H9 (cell line): ENCODE data around the gene BARD1. TPM values are rescaled to one million over a fixed set of nuclear protein-coding genes. Genes with fewer than 3 reads are reported as not detected.

Source experiments
- DNase-seq: peaks from one replicate; pipeline ENCODE4 v3.0.0-alpha.2; 2017
- H2AFZ ChIP-seq: one replicate; pipeline ENCODE4 v1.6.1; 2013; ENCODE audit warnings: mild to moderate bottlenecking, low read length, control low read depth, moderate library complexity
- H2AK5ac ChIP-seq: 2 replicates; pipeline ENCODE4 v1.6.1; 2013; ENCODE audit warnings: low read length, control low read depth, mixed read lengths; ENCODE audit not compliant: insufficient read length
- H2BK120ac ChIP-seq: one replicate; pipeline ENCODE4 v1.6.1; 2013; ENCODE audit warnings: low read depth, mild to moderate bottlenecking, low read length, control low read depth, inconsistent platforms; ENCODE audit not compliant: poor library complexity, severe bottlenecking
- H2BK12ac ChIP-seq: 2 replicates; pipeline ENCODE4 v1.6.1; 2013; ENCODE audit warnings: low read length, control low read depth, mixed read lengths, low read depth; ENCODE audit not compliant: insufficient read length
- H2BK15ac ChIP-seq: 2 replicates; pipeline ENCODE4 v1.6.1; 2013; ENCODE audit warnings: low read depth, low read length, control low read depth
- H2BK20ac ChIP-seq: one replicate; pipeline ENCODE4 v1.6.1; 2013; ENCODE audit warnings: low read depth, mild to moderate bottlenecking, low read length, control low read depth, inconsistent platforms; ENCODE audit not compliant: poor library complexity, severe bottlenecking
- H2BK5ac ChIP-seq: 2 replicates; pipeline ENCODE4 v1.6.1; 2013; ENCODE audit warnings: low read length, control low read depth, mixed read lengths; ENCODE audit not compliant: insufficient read length
- H3K14ac ChIP-seq: 2 replicates; pipeline ENCODE4 v1.6.1; 2013; ENCODE audit warnings: low read length, control low read depth; ENCODE audit not compliant: insufficient read depth
- H3K18ac ChIP-seq: 2 replicates; pipeline ENCODE4 v1.6.1; 2013; ENCODE audit warnings: low read depth, mild to moderate bottlenecking, mixed read lengths, low read length, control low read depth; ENCODE audit not compliant: insufficient read length
- H3K23ac ChIP-seq: 2 replicates; pipeline ENCODE4 v1.6.1; 2013; ENCODE audit warnings: low read length, control low read depth, mixed read lengths, low read depth; ENCODE audit not compliant: insufficient read length
- H3K23me2 ChIP-seq: 2 replicates; pipeline ENCODE4 v1.6.1; 2013; ENCODE audit warnings: low read depth, mild to moderate bottlenecking, mixed read lengths, low read length, control low read depth; ENCODE audit not compliant: insufficient read length, poor library complexity, severe bottlenecking
- H3K27ac ChIP-seq: 2 replicates; pipeline ENCODE4 v1.5.1; 2013; ENCODE audit warnings: low read length, control low read depth, mixed read lengths, low read depth; ENCODE audit not compliant: insufficient read length
- H3K27me3 ChIP-seq: 2 replicates; pipeline ENCODE4 v1.6.1; 2013; ENCODE audit warnings: low read length, control low read depth, inconsistent platforms; ENCODE audit not compliant: insufficient read depth
- H3K4ac ChIP-seq: 2 replicates; pipeline ENCODE4 v1.6.1; 2013; ENCODE audit warnings: low read depth, mild to moderate bottlenecking, control low read depth, inconsistent platforms, low read length, moderate library complexity
- H3K4me1 ChIP-seq: 2 replicates; pipeline ENCODE4 v1.6.1; 2013; ENCODE audit warnings: low read length, control low read depth, inconsistent platforms; ENCODE audit not compliant: insufficient read depth
- H3K4me2 ChIP-seq: 2 replicates; pipeline ENCODE4 v1.6.1; 2013; ENCODE audit warnings: low read length, control low read depth, mixed read lengths; ENCODE audit not compliant: insufficient read length, insufficient read depth
- H3K56ac ChIP-seq: 2 replicates; pipeline ENCODE4 v1.6.1; 2013; ENCODE audit warnings: low read depth, mild to moderate bottlenecking, mixed read lengths, low read length, control low read depth; ENCODE audit not compliant: insufficient read length
- H3K79me1 ChIP-seq: 2 replicates; pipeline ENCODE4 v1.6.1; 2013; ENCODE audit warnings: low read depth, mild to moderate bottlenecking, moderate library complexity, low read length, control low read depth, inconsistent platforms; ENCODE audit not compliant: insufficient read depth, poor library complexity, severe bottlenecking
- H3K79me2 ChIP-seq: 2 replicates; pipeline ENCODE4 v1.6.1; 2013; ENCODE audit warnings: low read length, control low read depth, inconsistent platforms; ENCODE audit not compliant: insufficient read depth
- H3K9ac ChIP-seq: 2 replicates; pipeline ENCODE4 v1.6.1; 2013; ENCODE audit warnings: low read length, control low read depth, mixed read lengths; ENCODE audit not compliant: insufficient read length; ENCODE audit errors: extremely low read depth
- H3K9me3 ChIP-seq: one replicate; pipeline ENCODE4 v1.6.1; 2013; ENCODE audit warnings: low read depth, low read length, inconsistent platforms; ENCODE audit not compliant: control insufficient read depth
- H3T11ph ChIP-seq: one replicate; pipeline ENCODE4 v1.6.1; 2013; ENCODE audit warnings: mild to moderate bottlenecking, low read length, control low read depth, inconsistent platforms
- H4K20me1 ChIP-seq: one replicate; pipeline ENCODE4 v1.6.1; 2013; ENCODE audit not compliant: control insufficient read depth, insufficient read length, insufficient read depth
- H4K5ac ChIP-seq: 2 replicates; pipeline ENCODE4 v1.6.1; 2013; ENCODE audit warnings: low read depth, mild to moderate bottlenecking, mixed read lengths, low read length, control low read depth; ENCODE audit not compliant: insufficient read length
- H4K8ac ChIP-seq: replicated peaks from 2 replicates; pipeline ENCODE4 v1.6.1; 2013; ENCODE audit warnings: low read length, control low read depth, mixed read lengths, low read depth; ENCODE audit not compliant: insufficient read length
- H4K91ac ChIP-seq: 2 replicates; pipeline ENCODE4 v1.6.1; 2013; ENCODE audit warnings: low read depth, mild to moderate bottlenecking, moderate library complexity, mixed read lengths, low read length, control low read depth; ENCODE audit not compliant: insufficient read length
- H3K27ac Mint-ChIP-seq, 3 experiments: 2 replicates in 2 of 3; 3 replicates in 1 of 3; pipeline ENCODE4 v1.8.0; 2020 to 2021; ENCODE audit warnings: mixed read lengths in 3 of 3, mild to moderate bottlenecking in 1 of 3, moderate library complexity in 1 of 3
- H3K27me3 Mint-ChIP-seq: 2 replicates; pipeline ENCODE4 v1.8.0; 2021; ENCODE audit warnings: low read depth, mild to moderate bottlenecking, moderate library complexity, mixed read lengths
- H3K36me3 Mint-ChIP-seq, 3 experiments: 2 replicates in 2 of 3; 3 replicates in 1 of 3; pipeline ENCODE4 v1.8.0; 2020 to 2021; ENCODE audit warnings: low read depth in 3 of 3, mixed read lengths in 3 of 3; ENCODE audit not compliant: insufficient read depth in 1 of 3
- H3K4me1 Mint-ChIP-seq, 2 experiments: 2 replicates each; pipeline ENCODE4 v1.8.0; 2020; ENCODE audit warnings: mixed read lengths in 2 of 2
- H3K4me3 Mint-ChIP-seq, 2 experiments: 2 replicates in 1 of 2; 3 replicates in 1 of 2; pipeline ENCODE4 v1.8.0; 2020 to 2021; ENCODE audit warnings: mild to moderate bottlenecking in 2 of 2, mixed read lengths in 2 of 2, moderate library complexity in 1 of 2
- H3K9me3 Mint-ChIP-seq, 2 experiments: 2 replicates in 1 of 2; 3 replicates in 1 of 2; pipeline ENCODE4 v1.8.0; 2020; ENCODE audit warnings: mild to moderate bottlenecking in 2 of 2, mixed read lengths in 2 of 2, moderate library complexity in 1 of 2
- WGBS: extraction: QIAGEN DNeasy Blood & Tissue Kit; methylation state at CpG from one replicate; pipeline ENCODE4 v1.1.7; 2013; ENCODE audit warnings: missing lambda C conversion rate, low lambda C conversion rate, mixed read lengths; ENCODE audit not compliant: insufficient read length; ENCODE audit errors: extremely low coverage; 5-methylcytosine and 5-hydroxymethylcytosine counted together
- total RNA-seq: library from RNA; stranded (reverse); gene quantifications from 2 replicates; pipeline ENCODE4 v1.2.1, GENCODE V29; 2021
- TF ChIP-seq, protein P1 (sequence below): fragments of 200-600 bp; sonication (generic); conservative IDR thresholded peaks from 3 replicates; pipeline ENCODE4 v1.8.0; 2021; ENCODE audit warnings: antibody characterized with exemption, mild to moderate bottlenecking

BARD1 gene
- total RNA-seq, 1 experiment from 2014 or later: 30.6 TPM

DNA sequence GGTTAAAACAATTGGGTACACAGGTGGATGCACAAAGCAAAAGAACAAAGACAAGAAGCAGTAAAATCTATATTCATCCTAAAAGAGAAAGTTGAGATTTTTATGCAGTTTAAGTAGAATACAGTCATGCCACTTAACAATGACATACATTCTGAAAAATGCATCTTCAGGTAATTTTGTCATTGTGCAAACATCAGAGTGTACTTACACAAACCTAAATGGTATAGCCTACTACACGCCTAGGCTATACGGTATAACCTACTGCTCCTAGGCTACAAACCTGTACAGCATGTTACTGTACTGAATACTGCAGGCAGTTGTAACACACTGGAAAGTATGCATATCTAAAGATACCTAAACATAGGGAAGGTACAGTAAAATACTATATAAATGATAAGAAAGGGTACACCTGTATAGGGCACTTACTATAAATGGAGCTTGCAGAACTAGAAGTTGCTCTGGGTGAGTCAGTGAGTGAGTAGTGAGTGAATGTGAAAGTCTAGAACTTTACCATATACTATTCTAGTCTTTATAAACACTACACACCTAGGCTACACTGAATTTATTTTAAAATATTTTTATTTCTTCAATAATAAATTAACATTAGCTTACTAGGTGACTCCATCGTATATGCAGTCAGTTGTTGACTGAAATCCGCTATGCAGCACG lies 132.9 kb downstream of the BARD1 start:
- no peak overlapping the region for H2BK5ac ChIP-seq
- H2BK20ac ChIP-seq: no peak overlapping the region
- no peak overlapping the region for H4K5ac ChIP-seq
- Mint-ChIP-seq H3K9me3 (no peaks in the 10 kb centered on the region; a peak in 2 of 5 replicates), H3K4me1 (no peaks in the 10 kb centered on the region), H3K4me3 (no peak overlapping the region), H3K27ac (no peak overlapping the region), H3K36me3 (no peaks in the 10 kb centered on the region), H3K27me3 (no peaks in the 10 kb centered on the region)
- no peaks in the 10 kb centered on the region for H4K20me1 ChIP-seq
- WGBS: no CpG with 5 or more reads among the region's 5 CpGs
- H2BK12ac ChIP-seq: no peak overlapping the region
- H3K27ac ChIP-seq: no peak overlapping the region
- H3K14ac ChIP-seq: no peak overlapping the region
- no peak for DNase-seq
- TF ChIP-seq, protein P1, sequence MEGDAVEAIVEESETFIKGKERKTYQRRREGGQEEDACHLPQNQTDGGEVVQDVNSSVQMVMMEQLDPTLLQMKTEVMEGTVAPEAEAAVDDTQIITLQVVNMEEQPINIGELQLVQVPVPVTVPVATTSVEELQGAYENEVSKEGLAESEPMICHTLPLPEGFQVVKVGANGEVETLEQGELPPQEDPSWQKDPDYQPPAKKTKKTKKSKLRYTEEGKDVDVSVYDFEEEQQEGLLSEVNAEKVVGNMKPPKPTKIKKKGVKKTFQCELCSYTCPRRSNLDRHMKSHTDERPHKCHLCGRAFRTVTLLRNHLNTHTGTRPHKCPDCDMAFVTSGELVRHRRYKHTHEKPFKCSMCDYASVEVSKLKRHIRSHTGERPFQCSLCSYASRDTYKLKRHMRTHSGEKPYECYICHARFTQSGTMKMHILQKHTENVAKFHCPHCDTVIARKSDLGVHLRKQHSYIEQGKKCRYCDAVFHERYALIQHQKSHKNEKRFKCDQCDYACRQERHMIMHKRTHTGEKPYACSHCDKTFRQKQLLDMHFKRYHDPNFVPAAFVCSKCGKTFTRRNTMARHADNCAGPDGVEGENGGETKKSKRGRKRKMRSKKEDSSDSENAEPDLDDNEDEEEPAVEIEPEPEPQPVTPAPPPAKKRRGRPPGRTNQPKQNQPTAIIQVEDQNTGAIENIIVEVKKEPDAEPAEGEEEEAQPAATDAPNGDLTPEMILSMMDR: no peak
- no peaks in the 10 kb centered on the region for H3K9me3 ChIP-seq
- no peak overlapping the region for H2BK120ac ChIP-seq
- no peak overlapping the region for H4K8ac ChIP-seq
- H3K79me2 ChIP-seq: no peaks in the 10 kb centered on the region
- no peak overlapping the region for H3K9ac ChIP-seq
- no peak overlapping the region for H4K91ac ChIP-seq
- no peak overlapping the region for H3K4ac ChIP-seq
- H3K27me3 ChIP-seq: no peaks in the 10 kb centered on the region
- no peaks in the 10 kb centered on the region for H3K79me1 ChIP-seq
- H3K23ac ChIP-seq: no peak overlapping the region
- no peak overlapping the region for H3K18ac ChIP-seq
- no peak overlapping the region for H3K4me2 ChIP-seq
- no peak overlapping the region for H2BK15ac ChIP-seq
- no peak overlapping the region for H3T11ph ChIP-seq
- no peak overlapping the region for H2AK5ac ChIP-seq
- H3K4me1 ChIP-seq: no peaks in the 10 kb centered on the region
- no peak overlapping the region for H3K56ac ChIP-seq
- no peaks in the 10 kb centered on the region for H3K23me2 ChIP-seq
- H2AFZ ChIP-seq: no peak overlapping the region
